Measurements from ENCODE around the gene ADGRG6. TPM values are rescaled to one million over a fixed set of nuclear protein-coding genes. Genes with fewer than 3 reads are reported as not detected.

ADGRG6 gene
- total RNA-seq, 1 experiment from 2014 or later, result 5.3 TPM

- TF ChIP-seq MLX (CRISPR knock-in tag; IDR thresholded peaks at IDR 0.05) (no peak), IRF2 (CRISPR knock-in tag; IDR thresholded peaks at IDR 0.05; ENCODE audit: borderline replicate concordance, low read depth) (no peak), RORB (CRISPR knock-in tag; IDR thresholded peaks at IDR 0.05) (no peak), PRDM15 (CRISPR knock-in tag; IDR thresholded peaks at IDR 0.05) (no peak), FOXK1 (CRISPR knock-in tag; IDR thresholded peaks at IDR 0.05) (no peak), NR3C1 (CRISPR knock-in tag; conservative IDR thresholded peaks at IDR 0.05; ENCODE audit: low read depth) (no peak), ZNF138 (CRISPR knock-in tag; conservative IDR thresholded peaks at IDR 0.05) (no peak), ZMAT4 (CRISPR knock-in tag; IDR thresholded peaks at IDR 0.05) (no peak), CREM (CRISPR knock-in tag; IDR thresholded peaks at IDR 0.05) (no peak)
Observed at GRCh38 chr6:142359271-142359960, 57.6 kb downstream of the ADGRG6 start (continued).

GRCh38 chr6:142361345-142361744 is 59.5 kb downstream of the ADGRG6 start:
- no peak overlapping the region for H3K4me3 Mint-ChIP-seq
- H3K27ac Mint-ChIP-seq, result no peak overlapping the region
- no peaks in the 10 kb centered on the region for H3K27me3 Mint-ChIP-seq (ENCODE audit: low read depth)
- POLR2A ChIA-PET, result no interaction called here
- DNase-seq (ENCODE audit: low spot score), result no peak
- H3K4me1 Mint-ChIP-seq, result no peaks in the 10 kb centered on the region; the same call in 1 of the 2 replicates
- no peak for TF ChIP-seq SP1 (CRISPR knock-in tag; conservative IDR thresholded peaks at IDR 0.05)
- TF ChIP-seq ZNF396 (CRISPR knock-in tag; IDR thresholded peaks at IDR 0.05; ENCODE audit: borderline replicate concordance), result no peak
- TF ChIP-seq NFYB (CRISPR knock-in tag; conservative IDR thresholded peaks at IDR 0.05; ENCODE audit: low read depth), result no peak
- TF ChIP-seq ZNF138 (CRISPR knock-in tag; conservative IDR thresholded peaks at IDR 0.05), result no peak
- TF ChIP-seq SMAD4 (CRISPR knock-in tag; IDR thresholded peaks at IDR 0.05), result no peak
- no peak for TF ChIP-seq GRHL2 (CRISPR knock-in tag; IDR thresholded peaks at IDR 0.05; ENCODE audit: insufficient replicate concordance, severe bottlenecking)
- no peak for TF ChIP-seq FOXJ3 (CRISPR knock-in tag; IDR thresholded peaks at IDR 0.05; ENCODE audit: borderline replicate concordance)
- TF ChIP-seq JAZF1 (CRISPR knock-in tag; IDR thresholded peaks at IDR 0.05), result no peak
- no peak for TF ChIP-seq CBFB (CRISPR knock-in tag; IDR thresholded peaks at IDR 0.05; ENCODE audit: low read depth)
- no peak for TF ChIP-seq PREB (CRISPR knock-in tag; IDR thresholded peaks at IDR 0.05; ENCODE audit: borderline replicate concordance)
- no peak for TF ChIP-seq ZNF423 (CRISPR knock-in tag; IDR thresholded peaks at IDR 0.05)
- TF ChIP-seq SMAD3 (CRISPR knock-in tag; IDR thresholded peaks at IDR 0.05; ENCODE audit: borderline replicate concordance), result no peak
- TF ChIP-seq HMGXB4 (CRISPR knock-in tag; IDR thresholded peaks at IDR 0.05), result no peak
- TF ChIP-seq HMGA2 (CRISPR knock-in tag; IDR thresholded peaks at IDR 0.05), result no peak
- TF ChIP-seq E2F5 (CRISPR knock-in tag; IDR thresholded peaks at IDR 0.05), result no peak
- TF ChIP-seq RELA (CRISPR knock-in tag; IDR thresholded peaks at IDR 0.05; ENCODE audit: borderline replicate concordance), result no peak
- no peak for TF ChIP-seq OVOL2 (CRISPR knock-in tag; IDR thresholded peaks at IDR 0.05; ENCODE audit: borderline replicate concordance)
- no peak for TF ChIP-seq TCF7 (CRISPR knock-in tag; IDR thresholded peaks at IDR 0.05; ENCODE audit: low read depth)
- H3K36me3 Mint-ChIP-seq, result no peaks in the 10 kb centered on the region
- CTCF ChIA-PET, result no interaction called here
- no peaks in the 10 kb centered on the region for H3K9me3 Mint-ChIP-seq
- ATAC-seq, result no peak
